HAP-1 (cell line): ENCODE data around the gene MTHFD1L.
"Not testable (repeated sequence)": the region's sequence is repeated elsewhere in the genome, so short reads cannot be mapped to it uniquely, and the experiment has no call there.

Experiments used
- DNase-seq, 2 experiments: peaks; one replicate each; pipeline ENCODE4 v3.0.0-alpha.2; 2016 to 2020; ENCODE audit warnings: low spot score in 2 of 2
- H3K27me3 ChIP-seq: fragments of 250-450 bp; sonication (Bioruptor Pico); 2 replicates; pipeline ENCODE4 v1.5.1; 2020; ENCODE audit warnings: low read depth, mild to moderate bottlenecking, moderate library complexity
- H3K36me3 ChIP-seq: fragments of 250-450 bp; sonication (Bioruptor Pico); replicated peaks from 2 replicates; pipeline ENCODE4 v1.5.1; 2020; ENCODE audit warnings: mild to moderate bottlenecking
- H3K4me1 ChIP-seq: fragments of 250-450 bp; sonication (Bioruptor Pico); 2 replicates; pipeline ENCODE4 v1.5.1; 2020; ENCODE audit warnings: mild to moderate bottlenecking
- H3K4me3 ChIP-seq: fragments of 250-450 bp; sonication (Bioruptor Pico); 2 replicates; pipeline ENCODE4 v1.5.1; 2020; ENCODE audit warnings: mild to moderate bottlenecking, moderate library complexity
- H3K9me3 ChIP-seq: fragments of 250-450 bp; sonication (Bioruptor Pico); 2 replicates; pipeline ENCODE4 v1.5.1; 2020; ENCODE audit warnings: mild to moderate bottlenecking, moderate library complexity
- in situ Hi-C: fragments of 300-500 bp; cut with MboI; formaldehyde crosslinking; loops from 3 replicates; pipeline ENCODE4 v1.14.3; 2020; ENCODE audit warnings: low sequenced_read_pairs, inconsistent platforms, mixed read lengths

Gene MTHFD1L

DNA sequence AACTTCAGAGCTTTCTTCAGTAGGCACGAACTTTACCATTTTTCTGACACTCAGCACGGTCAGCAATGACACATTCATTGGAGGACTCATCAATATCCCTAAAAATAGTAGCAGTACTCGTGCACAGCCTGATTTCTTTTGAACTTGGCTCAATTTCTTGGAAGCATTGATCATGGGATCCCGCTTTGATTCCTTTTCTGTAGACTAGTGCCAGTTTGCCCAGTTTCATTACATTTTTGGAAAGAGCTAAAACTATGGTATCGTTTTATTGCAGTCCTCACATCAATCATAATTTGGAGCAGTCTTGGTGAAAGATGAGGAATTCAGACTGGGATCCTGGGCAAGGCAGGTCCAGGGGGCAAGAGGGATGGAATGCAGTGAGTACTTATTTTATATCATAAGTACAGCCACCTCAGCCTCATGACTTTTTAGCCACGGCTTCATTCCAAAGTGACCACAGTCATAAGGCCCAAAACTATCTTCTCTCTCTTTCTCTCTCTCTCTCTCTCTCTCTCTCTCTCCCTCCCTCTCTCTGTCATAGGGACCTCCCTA, 203.3 kb downstream of the MTHFD1L start:
- no peaks in the 10 kb centered on the region for H3K9me3 ChIP-seq
- H3K4me1 ChIP-seq = no peaks in the 10 kb centered on the region
- H3K4me3 ChIP-seq = no peak overlapping the region
- in situ Hi-C loops = no loop called here
- no peaks in the 10 kb centered on the region for H3K27me3 ChIP-seq
- no peak for DNase-seq
- peaks cover 9% of the 10 kb centered on the region for H3K36me3 ChIP-seq

DNA sequence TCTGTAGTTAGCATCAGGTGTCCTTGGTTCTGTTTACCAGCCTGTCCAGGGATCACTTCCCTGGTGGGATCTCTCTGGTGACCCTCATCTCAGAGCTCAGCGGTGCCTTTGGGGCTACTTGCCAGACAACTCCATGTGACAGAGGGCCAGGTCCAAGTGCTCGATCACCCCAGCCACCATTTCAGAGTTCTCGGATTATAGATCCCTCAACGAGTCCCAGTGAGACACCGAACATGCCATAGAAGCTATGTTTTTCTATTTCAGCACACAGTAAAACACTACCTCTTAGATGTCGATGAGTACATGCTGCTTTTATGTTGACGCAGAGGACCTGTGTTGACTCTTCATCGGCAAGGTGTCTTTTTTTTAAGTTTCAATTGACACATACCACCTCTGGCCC, 204.1 kb downstream of the MTHFD1L start:
- Histone ChIP-seq H3K4me1 (no peaks in the 10 kb centered on the region), H3K4me3 (no peak overlapping the region), H3K27me3 (no peaks in the 10 kb centered on the region), H3K9me3 (no peaks in the 10 kb centered on the region), H3K36me3 (peaks cover 9% of the 10 kb centered on the region)
- no peak for DNase-seq
- in situ Hi-C loops = no loop called here

DNA sequence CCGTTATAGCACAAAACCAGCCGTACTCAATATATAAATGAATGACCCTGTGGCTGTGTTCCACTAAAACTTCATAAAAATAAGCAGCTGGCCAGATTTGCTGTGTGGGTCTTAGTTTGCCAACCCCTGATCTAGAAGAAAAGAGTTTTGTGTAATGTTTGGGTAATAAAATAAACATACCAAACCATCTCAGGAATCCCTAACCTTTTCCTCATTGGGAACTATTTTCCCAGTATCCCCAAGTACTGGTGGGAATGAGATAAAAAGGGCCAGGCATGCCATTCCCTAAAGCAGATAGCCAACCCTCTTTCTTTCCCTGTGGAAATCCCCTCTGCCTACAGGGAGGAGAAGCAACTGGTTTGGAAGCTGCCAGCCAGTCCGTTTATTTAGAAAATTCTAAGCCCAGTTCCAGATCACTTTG, 205.1 kb downstream of the MTHFD1L start:
- no peak overlapping the region for H3K4me3 ChIP-seq
- DNase-seq = no peak
- in situ Hi-C loops = no loop called here
- no peaks in the 10 kb centered on the region for H3K27me3 ChIP-seq
- no peaks in the 10 kb centered on the region for H3K9me3 ChIP-seq
- H3K4me1 ChIP-seq = no peaks in the 10 kb centered on the region
- H3K36me3 ChIP-seq = peaks cover 9% of the 10 kb centered on the region

DNA sequence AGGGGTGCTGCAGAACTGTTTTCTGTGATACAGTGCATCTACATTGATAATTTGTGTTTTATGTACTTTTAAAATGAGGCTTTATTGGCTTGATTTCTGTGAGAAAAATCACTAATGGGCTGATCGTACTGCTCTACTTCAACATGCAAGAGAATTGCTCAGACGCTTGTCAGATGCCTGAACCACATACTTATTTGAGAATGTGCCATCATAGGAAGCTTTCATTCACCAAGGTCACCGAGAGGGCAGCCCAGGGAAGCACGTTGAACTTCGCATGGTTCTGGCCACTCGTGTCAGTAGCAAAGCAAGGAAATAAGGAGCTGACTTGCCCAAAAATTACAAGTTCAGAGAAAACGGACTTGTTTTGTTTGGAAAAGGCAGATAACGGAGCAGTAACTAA, 205.8 kb downstream of the MTHFD1L start:
- H3K36me3 ChIP-seq = peaks cover 9% of the 10 kb centered on the region; the same call in 1 of the 2 replicates
- H3K9me3 ChIP-seq = no peaks in the 10 kb centered on the region
- no peak overlapping the region for H3K4me3 ChIP-seq
- no peaks in the 10 kb centered on the region for H3K27me3 ChIP-seq
- in situ Hi-C loops = no loop called here
- no peaks in the 10 kb centered on the region for H3K4me1 ChIP-seq
- DNase-seq = no peak

DNA sequence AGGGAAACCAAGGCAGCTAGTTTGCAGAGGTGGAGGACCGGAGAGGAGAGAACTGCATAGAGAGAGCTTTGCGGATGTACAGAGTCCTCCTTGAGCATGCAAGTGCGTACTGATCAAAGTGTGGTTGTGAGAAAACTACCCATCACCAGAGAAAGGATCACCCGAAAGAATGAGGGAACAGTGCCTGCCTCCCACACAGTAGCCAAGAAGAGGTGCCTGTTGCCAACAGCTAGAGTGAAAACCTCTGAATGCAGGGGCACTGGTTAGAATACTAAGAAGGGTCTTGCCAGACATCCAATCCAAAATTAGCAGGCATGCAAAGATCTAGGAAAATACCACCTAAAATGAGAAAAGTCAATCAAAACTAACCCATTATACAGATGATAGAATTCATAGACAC, 207.6 kb downstream of the MTHFD1L start:
- DNase-seq = no peak
- peaks cover 9% of the 10 kb centered on the region; the same call in 1 of the 2 replicates for H3K36me3 ChIP-seq
- no peaks in the 10 kb centered on the region for H3K9me3 ChIP-seq
- H3K4me1 ChIP-seq = no peaks in the 10 kb centered on the region
- no peak overlapping the region for H3K4me3 ChIP-seq
- in situ Hi-C loops = no loop called here
- H3K27me3 ChIP-seq = no peaks in the 10 kb centered on the region

DNA sequence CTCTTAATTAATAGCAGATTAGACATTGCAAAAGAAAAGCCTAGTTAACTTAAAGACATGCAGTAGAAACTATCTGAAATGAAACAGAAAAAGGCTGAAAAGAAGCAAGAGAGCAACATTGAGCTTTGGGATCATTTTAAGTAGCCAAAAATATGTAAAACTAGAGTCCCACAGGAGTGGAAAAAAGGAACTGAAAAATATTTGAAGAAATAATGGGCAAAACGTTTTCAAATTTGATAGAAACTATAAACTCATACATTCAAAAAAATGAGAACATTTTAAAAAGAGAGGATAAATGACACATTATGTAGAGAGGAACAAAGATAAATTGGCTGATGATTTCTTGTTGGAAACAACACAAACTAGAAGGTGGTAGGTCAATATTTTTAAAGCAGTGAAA, 208.2 kb downstream of the MTHFD1L start:
- no peak overlapping the region for H3K4me3 ChIP-seq
- no peaks in the 10 kb centered on the region for H3K27me3 ChIP-seq
- in situ Hi-C loops = no loop called here
- H3K36me3 ChIP-seq = peaks cover 9% of the 10 kb centered on the region; the same call in 1 of the 2 replicates
- no peaks in the 10 kb centered on the region for H3K9me3 ChIP-seq
- H3K4me1 ChIP-seq = no peaks in the 10 kb centered on the region
- no peak for DNase-seq

DNA sequence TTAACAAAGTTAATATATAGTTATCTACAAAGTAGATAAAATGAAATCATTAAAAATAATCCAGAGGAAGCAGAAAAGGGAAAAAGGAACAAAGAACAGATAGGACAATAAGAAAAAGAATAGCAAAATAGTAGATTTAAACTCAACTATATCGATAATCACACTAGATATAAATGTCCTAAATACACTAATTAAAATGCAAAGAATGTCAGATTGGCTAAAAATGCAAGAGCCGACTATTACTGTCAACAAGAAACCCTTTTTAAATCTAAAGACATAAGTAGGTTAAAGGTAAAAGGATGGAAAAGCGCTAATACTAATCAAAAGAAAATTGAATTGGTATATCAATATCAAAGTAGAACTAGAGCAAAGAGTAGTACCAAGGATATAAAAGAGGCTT, 209.5 kb downstream of the MTHFD1L start:
- H3K36me3 ChIP-seq = peaks cover 10% of the 10 kb centered on the region; the same call in 1 of the 2 replicates
- in situ Hi-C loops = no loop called here

DNA sequence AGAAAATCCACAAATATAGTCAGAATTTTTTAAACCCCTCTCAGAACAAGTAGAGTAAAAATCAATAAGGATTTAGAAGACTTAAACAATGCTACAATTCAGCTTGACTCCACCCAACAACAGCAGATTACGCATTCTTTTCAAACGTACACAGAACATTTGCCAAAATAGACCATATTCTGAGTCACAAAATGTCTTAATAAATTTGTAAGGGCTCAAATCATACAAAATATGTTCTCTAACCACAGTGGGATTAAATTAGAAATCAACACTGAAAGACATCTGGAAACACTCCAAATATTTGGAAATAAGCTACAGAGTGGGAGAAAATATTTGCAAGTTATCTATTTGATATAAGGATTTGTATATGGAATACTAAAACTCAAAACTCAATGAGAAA, 210.0 kb downstream of the MTHFD1L start:
- no peaks in the 10 kb centered on the region for H3K9me3 ChIP-seq
- peaks cover 5% of the 10 kb centered on the region; the same call in 1 of the 2 replicates for H3K36me3 ChIP-seq
- H3K4me3 ChIP-seq = no peak overlapping the region
- H3K4me1 ChIP-seq = no peaks in the 10 kb centered on the region
- no peaks in the 10 kb centered on the region for H3K27me3 ChIP-seq
- in situ Hi-C loops = no loop called here
- DNase-seq = no peak

More for the DNA sequence above, 209.5 kb downstream of the MTHFD1L start:
- H3K4me1 ChIP-seq = no peaks in the 10 kb centered on the region
- no peak for DNase-seq
- no peaks in the 10 kb centered on the region for H3K9me3 ChIP-seq
- H3K4me3 ChIP-seq = no peak overlapping the region
- no peaks in the 10 kb centered on the region for H3K27me3 ChIP-seq

DNA sequence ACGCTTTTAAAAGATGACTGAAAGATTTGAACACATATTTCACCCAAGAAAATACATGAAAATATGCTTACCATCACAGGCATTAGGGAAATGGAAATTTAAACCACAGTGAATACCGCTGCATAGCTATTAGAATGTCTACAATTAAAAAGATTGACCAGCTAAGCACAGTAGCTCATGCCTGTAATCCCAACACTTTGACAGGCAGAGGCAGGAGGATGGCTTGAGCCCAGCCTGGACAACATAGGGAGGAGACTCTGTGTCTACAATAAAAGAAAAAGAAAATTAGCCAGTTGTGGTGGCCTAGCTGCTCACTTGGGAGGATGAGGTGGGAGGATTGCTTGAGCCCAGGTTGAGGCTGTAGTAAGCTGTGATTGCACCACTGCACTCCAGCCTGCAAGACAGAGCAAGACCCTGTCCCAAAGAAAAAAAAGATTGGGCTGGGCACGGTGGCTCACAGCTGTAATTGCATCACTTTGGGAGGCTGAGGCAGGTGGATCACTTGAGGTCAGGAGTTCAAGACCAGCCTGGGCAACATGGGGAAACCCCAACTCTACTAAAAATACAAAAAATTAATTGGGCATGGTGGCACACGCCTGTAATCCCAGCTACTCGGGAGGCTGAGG, 210.5 kb downstream of the MTHFD1L start:
- Histone ChIP-seq H3K27me3 (no peaks in the 10 kb centered on the region), H3K9me3 (no peaks in the 10 kb centered on the region), H3K4me1 (no peaks in the 10 kb centered on the region), H3K4me3 (no peak overlapping the region), H3K36me3 (peaks cover 4% of the 10 kb centered on the region; the same call in 1 of the 2 replicates)
- no peak for DNase-seq
- in situ Hi-C loops = no loop called here

DNA sequence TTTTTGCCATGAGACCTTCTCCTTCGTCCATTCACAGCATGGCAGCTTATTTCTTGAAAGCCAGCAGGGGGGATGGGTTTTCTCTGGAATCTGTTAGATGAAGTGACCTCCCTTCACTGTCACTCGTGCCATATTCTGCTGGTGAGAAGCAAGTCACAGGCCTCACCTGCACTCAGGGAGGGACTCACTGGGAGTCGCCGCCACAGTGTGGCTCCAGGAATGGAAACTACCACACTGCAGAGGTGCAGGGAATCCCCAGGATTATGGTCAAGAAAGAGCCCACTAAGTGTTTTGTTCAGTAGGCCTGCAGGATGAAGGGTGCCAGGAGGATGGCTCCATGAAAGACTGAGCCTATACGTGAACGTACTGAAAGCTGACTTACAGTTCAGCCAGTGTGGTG, 213.2 kb downstream of the MTHFD1L start:
- in situ Hi-C loops = no loop called here
- Histone ChIP-seq H3K36me3 (peaks cover 4% of the 10 kb centered on the region; the same call in 1 of the 2 replicates), H3K9me3 (no peaks in the 10 kb centered on the region), H3K27me3 (no peaks in the 10 kb centered on the region), H3K4me1 (no peaks in the 10 kb centered on the region), H3K4me3 (no peak overlapping the region)
- DNase-seq = no peak

DNA sequence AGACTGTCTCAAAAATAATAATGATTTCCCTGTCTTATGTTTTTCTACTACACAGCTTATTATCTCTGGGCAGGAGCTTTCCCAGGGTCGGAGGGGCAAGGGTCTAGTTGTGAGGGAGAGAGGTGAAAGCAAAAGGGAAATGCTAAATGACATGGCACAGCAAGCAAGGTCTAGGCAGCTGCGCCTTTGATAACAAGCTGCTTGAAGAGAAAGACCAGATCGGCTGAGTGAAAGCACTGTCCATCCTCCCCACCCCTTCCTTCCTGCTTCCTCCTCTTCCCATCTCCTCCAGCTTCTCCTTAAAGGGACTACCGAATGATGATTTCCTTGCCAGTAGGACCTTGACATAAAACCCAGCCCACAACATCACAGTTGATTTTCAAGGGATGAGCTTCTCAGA, 216.2 kb downstream of the MTHFD1L start:
- in situ Hi-C loops = no loop called here
- DNase-seq = no peak
- Histone ChIP-seq H3K27me3 (no peaks in the 10 kb centered on the region), H3K4me1 (peaks cover 4% of the 10 kb centered on the region), H3K36me3 (peaks cover 4% of the 10 kb centered on the region; the same call in 1 of the 2 replicates), H3K9me3 (no peaks in the 10 kb centered on the region), H3K4me3 (no peak overlapping the region)

DNA sequence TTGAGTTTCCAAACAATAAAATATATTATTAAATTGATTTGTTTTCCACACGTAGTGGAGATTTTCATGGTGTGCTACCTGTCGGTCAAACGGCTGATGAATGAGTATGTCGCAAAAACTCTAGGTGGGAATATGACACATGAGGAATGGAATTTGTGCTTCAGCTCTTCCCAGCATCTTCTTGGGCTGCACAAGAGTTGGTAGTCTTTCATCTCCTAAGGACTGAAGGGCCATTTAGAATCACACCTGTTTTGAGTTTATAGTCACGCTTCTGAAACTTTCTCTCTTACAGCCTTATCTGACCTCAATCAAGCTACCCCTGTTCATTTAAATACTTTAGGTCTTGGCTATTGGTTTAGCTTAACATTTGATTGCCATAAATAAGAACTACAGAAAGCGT, 216.6 kb downstream of the MTHFD1L start:
- peaks cover 4% of the 10 kb centered on the region for H3K4me1 ChIP-seq
- H3K27me3 ChIP-seq = no peaks in the 10 kb centered on the region
- DNase-seq = no peak
- no peaks in the 10 kb centered on the region for H3K9me3 ChIP-seq
- in situ Hi-C loops = no loop called here
- peaks cover 4% of the 10 kb centered on the region; the same call in 1 of the 2 replicates for H3K36me3 ChIP-seq
- no peak overlapping the region for H3K4me3 ChIP-seq

DNA sequence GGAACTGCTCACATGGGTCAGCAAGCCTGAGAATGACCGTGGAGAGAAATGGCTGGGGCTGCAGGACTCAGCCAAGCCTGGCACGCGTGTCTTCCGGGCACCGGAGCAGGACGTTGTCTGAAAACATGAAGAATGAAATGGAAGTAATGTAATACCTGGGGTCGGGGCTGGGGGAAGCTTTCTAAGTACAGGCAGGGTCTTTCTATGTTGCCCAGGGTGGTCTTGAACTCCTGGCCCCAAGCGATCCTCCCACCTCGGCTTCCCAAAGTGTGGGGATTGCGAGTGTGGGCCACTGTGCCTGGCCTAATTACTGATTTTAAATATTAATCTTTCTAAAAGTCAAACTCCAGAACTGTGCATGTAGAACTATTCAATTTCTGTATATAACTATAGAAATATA, 218.8 kb downstream of the MTHFD1L start:
- no peak for DNase-seq
- no peaks in the 10 kb centered on the region for H3K36me3 ChIP-seq
- H3K4me3 ChIP-seq = no peak overlapping the region
- peaks cover 16% of the 10 kb centered on the region for H3K4me1 ChIP-seq
- no peaks in the 10 kb centered on the region for H3K9me3 ChIP-seq
- no peaks in the 10 kb centered on the region for H3K27me3 ChIP-seq
- in situ Hi-C loops = no loop called here

DNA sequence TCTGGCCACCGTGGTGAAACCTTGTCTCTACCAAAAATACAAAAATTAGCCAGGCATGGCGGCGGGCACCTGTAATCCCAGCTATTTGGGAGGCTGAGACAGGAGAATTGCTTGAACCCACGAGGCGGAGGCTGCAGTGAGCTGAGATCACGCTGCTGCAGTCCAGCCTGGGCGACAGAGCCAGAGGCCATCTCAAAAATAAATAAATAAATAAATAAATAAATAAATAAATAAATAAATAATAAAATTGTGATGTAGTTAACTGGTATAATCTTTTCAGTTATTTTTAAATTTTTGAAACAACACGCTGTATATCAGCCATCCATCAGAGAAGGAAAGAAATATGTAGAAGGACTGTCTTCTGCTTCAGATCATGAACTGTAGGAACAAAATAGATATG, 221.6 kb downstream of the MTHFD1L start:
- DNase-seq, H3K36me3 ChIP-seq, H3K27me3 ChIP-seq, H3K4me3 ChIP-seq, H3K9me3 ChIP-seq, in situ Hi-C loops: not testable (repeated sequence)
- H3K4me1 ChIP-seq = peaks cover 16% of the 10 kb centered on the region
